HG03521 (cell line): Measurements from ENCODE around the gene MIF.
"Not testable (repeated sequence)": the region's sequence is repeated elsewhere in the genome, so short reads cannot be mapped to it uniquely, and the experiment has no call there.

ENCODE experiments used
- ATAC-seq: cut with Tn5 transposase; IDR thresholded peaks from one replicate; pipeline ENCODE4 v1.9.1; 2021; ENCODE audit warnings: mild to moderate bottlenecking, moderate library complexity; ENCODE audit not compliant: unreplicated experiment

Gene MIF

GRCh38 chr22:23893945-23894709, at the start of gene MIF:
MIF (plus strand) TSS chr22:23894383; CDS start chr22:23894475, 92 bp downstream.
- peak; percentile 65 for ATAC-seq

- ATAC-seq: no peak
Observed at GRCh38 chr22:23844739-23845202, 49.4 kb upstream of the MIF start.

- no peak for ATAC-seq
Observed at GRCh38 chr22:23845265-23846080, 48.7 kb upstream of the MIF start.

GRCh38 chr22:23846081-23846469, 48.1 kb upstream of the MIF start:
- no peak for ATAC-seq

GRCh38 chr22:23847310-23847920, 46.8 kb upstream of the MIF start:
- ATAC-seq: no peak

GRCh38 chr22:23847991-23848864, 46.0 kb upstream of the MIF start:
- ATAC-seq: no peak

GRCh38 chr22:23849009-23850006, 44.9 kb upstream of the MIF start:
- ATAC-seq: no peak

- no peak for ATAC-seq
Observed at GRCh38 chr22:23850136-23850611, 44.0 kb upstream of the MIF start.

GRCh38 chr22:23856721-23857605, 37.2 kb upstream of the MIF start:
- ATAC-seq: peak; percentile 24

- ATAC-seq: peak; percentile 92
Observed at GRCh38 chr22:23857606-23858483, 36.3 kb upstream of the MIF start, which contains the start of gene SLC2A11. SLC2A11 (plus strand) TSS chr22:23857875; CDS start chr22:23858000, 125 bp downstream.

GRCh38 chr22:23858484-23858815, 35.7 kb upstream of the MIF start:
- ATAC-seq: no peak

GRCh38 chr22:23859201-23859600, 35.0 kb upstream of the MIF start:
- ATAC-seq: no peak

GRCh38 chr22:23860187-23860586, 34.0 kb upstream of the MIF start:
- ATAC-seq: not testable (repeated sequence)

- no peak for ATAC-seq
Observed at GRCh38 chr22:23862103-23862502, 32.1 kb upstream of the MIF start.

- ATAC-seq: not testable (repeated sequence)
Observed at GRCh38 chr22:23864499-23865154, 29.6 kb upstream of the MIF start.

- no peak for ATAC-seq
Observed at GRCh38 chr22:23868580-23868979, 25.6 kb upstream of the MIF start.

- ATAC-seq: no peak
Observed at GRCh38 chr22:23874871-23875270, 19.3 kb upstream of the MIF start.
